Brain microvascular endothelial cell (primary cell): ENCODE data around the gene NCOR1.

Experiments used
- DNase-seq: peaks from one replicate; pipeline ENCODE4 v3.0.0-alpha.2; 2020
- H3K27ac ChIP-seq: fragments of 250-450 bp; sonication (Bioruptor Pico); 2 replicates; pipeline ENCODE4 v1.5.1; 2020; ENCODE audit warnings: mild to moderate bottlenecking, moderate library complexity
- H3K27me3 ChIP-seq: fragments of 250-450 bp; sonication (Bioruptor Pico); replicated peaks from 2 replicates; pipeline ENCODE4 v1.5.1; 2020; ENCODE audit warnings: mild to moderate bottlenecking
- H3K36me3 ChIP-seq: fragments of 250-450 bp; sonication (Bioruptor Pico); replicated peaks from 2 replicates; pipeline ENCODE4 v1.5.1; 2020; ENCODE audit warnings: mild to moderate bottlenecking
- H3K4me3 ChIP-seq: 2 replicates; pipeline ENCODE4 v1.5.1; 2011; ENCODE audit warnings: low read depth, mild to moderate bottlenecking, control low read depth, low read length, moderate library complexity
- in situ Hi-C: cut with HindIII; loops from 2 replicates; pipeline ENCODE4 v1.10.0; 2017; ENCODE audit warnings: low sequenced_read_pairs, low pct_ligation_motif_present
- TF ChIP-seq, protein P1 (sequence below): IDR thresholded peaks from 2 replicates; pipeline ENCODE4 v1.5.1; 2011; ENCODE audit warnings: low read depth, mild to moderate bottlenecking, moderate library complexity, low read length, control low read depth, inconsistent platforms; ENCODE audit errors: missing control alignments

Gene NCOR1

DNA sequence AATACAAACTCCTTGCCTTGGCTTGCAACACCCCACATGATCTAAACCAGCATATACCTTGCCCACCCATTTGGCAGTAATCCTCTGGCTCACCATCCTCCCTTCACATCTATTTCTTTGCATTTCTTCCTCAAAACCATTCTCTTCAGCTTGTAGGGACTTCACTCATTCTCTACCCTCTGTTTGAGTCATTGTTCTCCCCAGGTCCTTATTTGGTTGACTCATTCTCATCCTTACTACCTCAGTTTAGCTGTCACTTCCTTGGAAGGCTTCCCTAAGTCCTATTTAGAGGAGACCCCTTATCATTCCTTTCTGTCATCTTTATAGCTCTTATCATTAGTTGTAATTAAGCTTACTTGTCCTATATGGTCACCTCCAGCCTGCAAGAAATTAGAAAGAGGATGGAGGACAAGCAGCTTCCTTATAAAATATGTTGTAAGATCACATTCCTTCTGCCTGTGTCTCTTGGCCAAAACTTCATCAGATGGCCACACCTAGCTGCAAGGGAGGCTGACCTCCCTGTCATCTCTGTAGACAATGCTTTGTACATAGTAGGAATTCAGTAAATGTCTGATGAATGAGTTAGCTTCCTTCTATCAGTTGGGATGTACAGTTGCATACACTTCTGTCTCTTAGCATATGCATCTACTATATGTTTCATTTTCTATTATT, 214.0 kb downstream of the NCOR1 start:
- peak overlapping the region; percentile 84 for H3K4me3 ChIP-seq

DNA sequence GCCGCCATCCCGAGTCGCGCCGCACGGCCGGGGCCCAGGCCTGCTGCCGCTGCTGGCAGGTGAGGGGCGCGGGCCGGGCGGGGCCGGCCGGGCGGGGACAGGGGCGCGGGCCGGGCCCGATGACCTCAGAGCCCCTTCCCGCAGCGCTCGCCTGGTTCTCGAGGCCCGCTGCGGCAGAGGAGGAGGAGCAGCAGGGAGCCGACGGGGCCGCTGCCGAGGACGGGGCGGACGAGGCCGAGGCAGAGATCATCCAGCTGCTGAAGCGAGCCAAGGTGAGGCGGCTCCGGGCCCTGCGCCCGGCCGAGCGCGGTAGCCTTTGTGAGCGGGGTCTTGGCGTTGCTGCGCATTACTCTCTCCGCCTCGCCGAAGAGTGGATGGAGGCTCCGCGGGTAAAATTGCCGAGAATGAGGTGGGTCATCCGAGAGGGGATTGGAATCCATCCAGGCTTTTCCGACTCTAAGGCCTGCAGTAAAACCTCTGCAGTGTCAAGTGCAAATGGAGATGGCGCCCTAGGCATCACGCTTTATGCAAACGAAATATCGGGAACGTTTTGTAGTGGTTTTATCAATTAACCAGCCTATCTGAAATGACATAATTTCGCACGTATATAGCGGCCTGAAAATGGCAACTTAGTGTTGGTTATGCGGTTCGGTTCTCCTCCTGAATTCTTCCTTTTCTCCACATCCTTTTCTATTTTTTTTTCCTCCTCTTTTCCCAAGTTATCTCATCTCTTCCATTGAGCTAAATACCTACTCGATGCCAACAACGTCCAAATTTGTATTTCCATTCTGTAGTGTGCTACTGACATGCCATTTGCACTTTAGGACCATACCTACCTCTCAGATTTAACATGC, 215.1 kb downstream of the NCOR1 start:
- in situ Hi-C loops, result no loop called here
- TF ChIP-seq, protein P1, sequence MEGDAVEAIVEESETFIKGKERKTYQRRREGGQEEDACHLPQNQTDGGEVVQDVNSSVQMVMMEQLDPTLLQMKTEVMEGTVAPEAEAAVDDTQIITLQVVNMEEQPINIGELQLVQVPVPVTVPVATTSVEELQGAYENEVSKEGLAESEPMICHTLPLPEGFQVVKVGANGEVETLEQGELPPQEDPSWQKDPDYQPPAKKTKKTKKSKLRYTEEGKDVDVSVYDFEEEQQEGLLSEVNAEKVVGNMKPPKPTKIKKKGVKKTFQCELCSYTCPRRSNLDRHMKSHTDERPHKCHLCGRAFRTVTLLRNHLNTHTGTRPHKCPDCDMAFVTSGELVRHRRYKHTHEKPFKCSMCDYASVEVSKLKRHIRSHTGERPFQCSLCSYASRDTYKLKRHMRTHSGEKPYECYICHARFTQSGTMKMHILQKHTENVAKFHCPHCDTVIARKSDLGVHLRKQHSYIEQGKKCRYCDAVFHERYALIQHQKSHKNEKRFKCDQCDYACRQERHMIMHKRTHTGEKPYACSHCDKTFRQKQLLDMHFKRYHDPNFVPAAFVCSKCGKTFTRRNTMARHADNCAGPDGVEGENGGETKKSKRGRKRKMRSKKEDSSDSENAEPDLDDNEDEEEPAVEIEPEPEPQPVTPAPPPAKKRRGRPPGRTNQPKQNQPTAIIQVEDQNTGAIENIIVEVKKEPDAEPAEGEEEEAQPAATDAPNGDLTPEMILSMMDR, result no peak
- H3K36me3 ChIP-seq, result peaks cover 40% of the 10 kb centered on the region
- peak; percentile 20 for DNase-seq
- H3K27ac ChIP-seq, result peak overlapping the region; percentile 95
- H3K4me3 ChIP-seq, result peak overlapping the region; percentile 84
- no peaks in the 10 kb centered on the region for H3K27me3 ChIP-seq

More for the DNA sequence above, 214.0 kb downstream of the NCOR1 start:
- no peak for DNase-seq
- no peak overlapping the region for H3K27ac ChIP-seq
- in situ Hi-C loops, result no loop called here
- H3K27me3 ChIP-seq, result no peaks in the 10 kb centered on the region
- TF ChIP-seq, protein P1, result no peak
- H3K36me3 ChIP-seq, result peaks cover 51% of the 10 kb centered on the region

DNA sequence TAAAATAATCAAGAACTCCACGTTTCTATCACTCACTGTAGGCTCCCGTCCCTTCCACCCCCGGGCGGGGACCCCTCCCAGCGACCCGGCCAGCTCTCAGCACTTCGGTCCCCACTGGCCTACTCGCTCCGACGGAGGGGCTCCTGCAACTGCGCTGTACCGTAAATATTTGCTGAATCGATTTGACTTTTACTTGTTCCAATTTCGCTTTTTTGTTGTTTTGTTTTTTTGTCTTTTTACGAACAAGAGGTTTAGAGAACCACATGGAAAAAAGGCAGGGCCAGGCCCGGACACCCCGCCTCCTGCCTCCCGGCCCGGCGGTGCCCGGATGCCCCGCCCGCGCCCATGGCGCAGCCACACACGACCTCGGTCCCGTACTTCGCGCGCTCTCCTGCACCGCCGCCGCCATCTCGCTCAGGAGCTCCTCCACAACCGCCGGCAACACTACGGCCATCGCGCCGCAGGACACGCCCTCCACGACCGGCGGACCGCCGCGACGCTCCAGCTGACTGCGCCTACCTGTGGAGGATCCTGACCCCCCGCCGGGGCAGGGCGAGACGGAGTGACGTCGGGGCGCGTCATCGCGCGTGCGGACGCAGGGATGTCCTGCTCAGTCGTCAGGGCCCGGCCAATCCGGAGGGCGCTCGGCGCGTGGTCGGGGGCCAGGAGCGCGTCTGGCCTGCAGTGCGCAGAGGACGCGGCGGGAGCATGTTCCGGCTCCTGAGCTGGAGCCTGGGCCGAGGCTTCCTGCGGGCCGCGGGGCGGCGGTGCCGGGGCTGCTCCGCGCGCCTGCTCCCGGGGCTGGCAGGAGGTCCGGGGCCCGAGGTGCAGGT, 216.0 kb downstream of the NCOR1 start, which contains the start of the genes TTC19 and ZSWIM7:
Gene TTC19 (plus strand): TSS at position 684 of the 833 bp plus-strand sequence. CDS start 25 bp downstream, at position 709.
Gene ZSWIM7 (minus strand): TSS at position 564 of the 833 bp plus-strand sequence. CDS start 110 bp downstream, at position 454.
- Histone ChIP-seq H3K27me3 (no peaks in the 10 kb centered on the region), H3K36me3 (peaks cover 33% of the 10 kb centered on the region), H3K4me3 (peak within 1 kb of the TSS; percentile 84), H3K27ac (peak within 1 kb of the TSS; percentile 95)
- TF ChIP-seq, protein P1, result no peak
- in situ Hi-C loops, result no loop called here
- peak; percentile 90 for DNase-seq

DNA sequence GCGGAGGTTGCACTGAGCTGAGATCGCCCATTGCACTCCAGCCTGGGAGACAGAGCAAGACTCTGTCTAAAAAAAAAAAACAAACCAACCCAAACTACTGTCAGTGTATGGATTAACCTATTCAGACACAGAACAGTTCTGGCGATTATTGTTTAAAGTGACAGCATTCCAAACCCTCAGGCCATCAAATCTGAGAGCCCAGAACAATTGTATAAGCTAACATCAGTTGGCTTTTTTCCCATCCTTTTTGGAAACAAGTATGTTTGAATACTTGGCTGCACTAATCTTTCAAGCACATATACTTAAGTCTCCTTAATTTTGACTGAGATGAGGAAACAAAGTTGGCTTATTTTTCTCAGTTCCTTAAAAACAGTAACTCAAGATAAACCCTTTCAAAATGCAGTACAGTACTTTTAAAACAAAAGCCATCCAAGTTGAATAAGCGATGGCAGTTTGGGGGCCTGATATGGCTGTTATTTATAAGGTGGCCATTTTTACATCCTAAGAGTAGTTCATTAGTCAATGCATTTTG, 217.2 kb downstream of the NCOR1 start:
- Histone ChIP-seq H3K27me3 (no peaks in the 10 kb centered on the region), H3K36me3 (peaks cover 21% of the 10 kb centered on the region), H3K4me3 (no peak overlapping the region), H3K27ac (peak overlapping the region; percentile 95)
- no peak for DNase-seq
- in situ Hi-C loops, result no loop called here
- TF ChIP-seq, protein P1, result no peak

DNA sequence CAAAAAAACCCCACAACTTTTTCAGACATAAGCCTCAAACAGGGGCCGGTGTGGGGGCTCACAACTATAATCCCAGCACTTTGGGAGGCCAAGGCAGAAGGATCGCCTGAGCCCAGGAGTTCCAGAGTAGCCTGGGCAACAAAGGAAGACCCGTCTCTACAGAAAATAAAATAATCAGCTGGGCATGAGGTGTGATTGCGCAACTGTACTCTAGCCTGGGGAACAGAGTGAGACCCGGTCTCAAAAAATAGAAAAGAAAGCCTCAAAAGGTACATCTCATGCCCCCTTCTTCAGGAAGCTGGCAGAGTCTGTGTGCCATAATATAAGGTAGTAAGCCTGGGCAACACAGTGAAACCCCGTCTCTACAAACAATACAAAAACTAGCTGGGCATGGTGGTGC, 219.0 kb downstream of the NCOR1 start:
- Histone ChIP-seq H3K27me3 (no peaks in the 10 kb centered on the region), H3K4me3 (no peak overlapping the region), H3K27ac (no peak overlapping the region), H3K36me3 (peaks cover 3% of the 10 kb centered on the region)
- TF ChIP-seq, protein P1, result no peak
- no peak for DNase-seq
- in situ Hi-C loops, result no loop called here
